Measurements from ENCODE around the gene SERPINC1.
"Not testable (repeated sequence)": the region's sequence is repeated elsewhere in the genome, so short reads cannot be mapped to it uniquely, and the experiment has no call there.

The SERPINC1 gene

GRCh38 chr1:173887627-173888026, 29.5 kb downstream of the SERPINC1 start:
- no peaks in the 10 kb centered on the region for H3K4me1 ChIP-seq (ENCODE audit: control insufficient read depth, insufficient read depth, low read length)
- H3K27me3 ChIP-seq (ENCODE audit: control insufficient read depth, insufficient read depth, low read length), result no peaks in the 10 kb centered on the region
- H3K9me3 ChIP-seq (ENCODE audit: control insufficient read depth, low read length), result no peaks in the 10 kb centered on the region
- no peak overlapping the region for H3K9ac ChIP-seq (ENCODE audit: low read length)
- H3K4me3 ChIP-seq (ENCODE audit: low read length), result no peak overlapping the region
- H3K36me3 ChIP-seq (ENCODE audit: control insufficient read depth, insufficient read depth, low read length), result peaks cover 4% of the 10 kb centered on the region

GRCh38 chr1:173886746-173887611, 30.1 kb downstream of the SERPINC1 start:
- no peak overlapping the region for H3K4me3 ChIP-seq (ENCODE audit: low read length)
- H3K36me3 ChIP-seq (ENCODE audit: control insufficient read depth, insufficient read depth, low read length), result peaks cover 4% of the 10 kb centered on the region
- no peaks in the 10 kb centered on the region for H3K4me1 ChIP-seq (ENCODE audit: control insufficient read depth, insufficient read depth, low read length)
- no peak overlapping the region for H3K9ac ChIP-seq (ENCODE audit: low read length)
- no peaks in the 10 kb centered on the region for H3K9me3 ChIP-seq (ENCODE audit: control insufficient read depth, low read length)
- H3K27me3 ChIP-seq (ENCODE audit: control insufficient read depth, insufficient read depth, low read length), result no peaks in the 10 kb centered on the region

GRCh38 chr1:173884701-173885100, 32.4 kb downstream of the SERPINC1 start:
- Histone ChIP-seq H3K4me1 (ENCODE audit: control insufficient read depth, insufficient read depth, low read length) (no peaks in the 10 kb centered on the region), H3K9me3 (ENCODE audit: control insufficient read depth, low read length) (no peaks in the 10 kb centered on the region), H3K9ac (ENCODE audit: low read length) (no peak overlapping the region), H3K36me3 (ENCODE audit: control insufficient read depth, insufficient read depth, low read length) (peaks cover 4% of the 10 kb centered on the region), H3K27me3 (ENCODE audit: control insufficient read depth, insufficient read depth, low read length) (no peaks in the 10 kb centered on the region), H3K4me3 (ENCODE audit: low read length) (no peak overlapping the region)

GRCh38 chr1:173881117-173881516, 36.0 kb downstream of the SERPINC1 start:
- not testable (repeated sequence) for H3K36me3 ChIP-seq (ENCODE audit: control insufficient read depth, insufficient read depth, low read length); H3K4me3 ChIP-seq (ENCODE audit: low read length); H3K9me3 ChIP-seq (ENCODE audit: control insufficient read depth, low read length); H3K27me3 ChIP-seq (ENCODE audit: control insufficient read depth, insufficient read depth, low read length); H3K9ac ChIP-seq (ENCODE audit: low read length); H3K4me1 ChIP-seq (ENCODE audit: control insufficient read depth, insufficient read depth, low read length)

- Histone ChIP-seq H3K4me3 (ENCODE audit: low read length) (no peak overlapping the region), H3K27me3 (ENCODE audit: control insufficient read depth, insufficient read depth, low read length) (no peaks in the 10 kb centered on the region), H3K36me3 (ENCODE audit: control insufficient read depth, insufficient read depth, low read length) (no peaks in the 10 kb centered on the region)
Measured at GRCh38 chr1:173878251-173878650, 38.9 kb downstream of the SERPINC1 start.

GRCh38 chr1:173876732-173877131, 40.4 kb downstream of the SERPINC1 start:
- Histone ChIP-seq H3K4me1 (ENCODE audit: control insufficient read depth, insufficient read depth, low read length) (no peaks in the 10 kb centered on the region), H3K9ac (ENCODE audit: low read length) (no peak overlapping the region), H3K9me3 (ENCODE audit: control insufficient read depth, low read length) (no peaks in the 10 kb centered on the region), H3K27me3 (ENCODE audit: control insufficient read depth, insufficient read depth, low read length) (no peaks in the 10 kb centered on the region), H3K36me3 (ENCODE audit: control insufficient read depth, insufficient read depth, low read length) (no peaks in the 10 kb centered on the region), H3K4me3 (ENCODE audit: low read length) (no peak overlapping the region)

More at GRCh38 chr1:173878251-173878650, 38.9 kb downstream of the SERPINC1 start:
- no peaks in the 10 kb centered on the region for H3K4me1 ChIP-seq (ENCODE audit: control insufficient read depth, insufficient read depth, low read length)
- H3K9ac ChIP-seq (ENCODE audit: low read length), result no peak overlapping the region
- no peaks in the 10 kb centered on the region for H3K9me3 ChIP-seq (ENCODE audit: control insufficient read depth, low read length)

GRCh38 chr1:173871500-173871899, 45.6 kb downstream of the SERPINC1 start:
- no peak overlapping the region for H3K4me3 ChIP-seq (ENCODE audit: low read length)
- no peaks in the 10 kb centered on the region for H3K9me3 ChIP-seq (ENCODE audit: control insufficient read depth, low read length)
- no peaks in the 10 kb centered on the region for H3K27me3 ChIP-seq (ENCODE audit: control insufficient read depth, insufficient read depth, low read length)
- peaks cover 17% of the 10 kb centered on the region for H3K4me1 ChIP-seq (ENCODE audit: control insufficient read depth, insufficient read depth, low read length)
- H3K36me3 ChIP-seq (ENCODE audit: control insufficient read depth, insufficient read depth, low read length), result no peaks in the 10 kb centered on the region
- H3K9ac ChIP-seq (ENCODE audit: low read length), result no peak overlapping the region

GRCh38 chr1:173871091-173871490, 46.0 kb downstream of the SERPINC1 start:
- Histone ChIP-seq H3K4me1 (ENCODE audit: control insufficient read depth, insufficient read depth, low read length) (peaks cover 17% of the 10 kb centered on the region), H3K27me3 (ENCODE audit: control insufficient read depth, insufficient read depth, low read length) (no peaks in the 10 kb centered on the region), H3K9me3 (ENCODE audit: control insufficient read depth, low read length) (no peaks in the 10 kb centered on the region), H3K36me3 (ENCODE audit: control insufficient read depth, insufficient read depth, low read length) (no peaks in the 10 kb centered on the region), H3K9ac (ENCODE audit: low read length) (no peak overlapping the region), H3K4me3 (ENCODE audit: low read length) (no peak overlapping the region)

- no peak overlapping the region for H3K4me3 ChIP-seq (ENCODE audit: low read length)
- H3K27me3 ChIP-seq (ENCODE audit: control insufficient read depth, insufficient read depth, low read length), result no peaks in the 10 kb centered on the region
- H3K9me3 ChIP-seq (ENCODE audit: control insufficient read depth, low read length), result no peaks in the 10 kb centered on the region
- peak overlapping the region; percentile 83 for H3K9ac ChIP-seq (ENCODE audit: low read length)
- peaks cover 5% of the 10 kb centered on the region for H3K36me3 ChIP-seq (ENCODE audit: control insufficient read depth, insufficient read depth, low read length)
- H3K4me1 ChIP-seq (ENCODE audit: control insufficient read depth, insufficient read depth, low read length), result peaks cover 17% of the 10 kb centered on the region
Measured at GRCh38 chr1:173870252-173871075, 46.7 kb downstream of the SERPINC1 start.

- Histone ChIP-seq H3K9me3 (ENCODE audit: control insufficient read depth, low read length) (no peaks in the 10 kb centered on the region), H3K9ac (ENCODE audit: low read length) (peak overlapping the region; percentile 83), H3K27me3 (ENCODE audit: control insufficient read depth, insufficient read depth, low read length) (no peaks in the 10 kb centered on the region), H3K36me3 (ENCODE audit: control insufficient read depth, insufficient read depth, low read length) (peaks cover 6% of the 10 kb centered on the region), H3K4me3 (ENCODE audit: low read length) (peak overlapping the region; percentile 2), H3K4me1 (ENCODE audit: control insufficient read depth, insufficient read depth, low read length) (peaks cover 17% of the 10 kb centered on the region)
Measured at GRCh38 chr1:173869021-173869359, 48.1 kb downstream of the SERPINC1 start.

GRCh38 chr1:173868266-173869020, 48.7 kb downstream of the SERPINC1 start, which contains the start of gene ZBTB37:
ZBTB37 (plus strand) TSS chr1:173868380; CDS start chr1:173870226, 1,846 bp downstream.
- peak within 1 kb of the TSS; percentile 83 for H3K9ac ChIP-seq (ENCODE audit: low read length)
- peak within 1 kb of the TSS; percentile 40 for H3K4me3 ChIP-seq (ENCODE audit: low read length)
- H3K27me3 ChIP-seq (ENCODE audit: control insufficient read depth, insufficient read depth, low read length), result no peaks in the 10 kb centered on the region
- H3K4me1 ChIP-seq (ENCODE audit: control insufficient read depth, insufficient read depth, low read length), result peaks cover 17% of the 10 kb centered on the region
- H3K36me3 ChIP-seq (ENCODE audit: control insufficient read depth, insufficient read depth, low read length), result peaks cover 6% of the 10 kb centered on the region
- H3K9me3 ChIP-seq (ENCODE audit: control insufficient read depth, low read length), result no peaks in the 10 kb centered on the region
